ENCODE data around the gene OR8B8. TPM values are rescaled to one million over a fixed set of nuclear protein-coding genes. Genes with fewer than 3 reads are reported as not detected.
"Not testable (repeated sequence)": the region's sequence is repeated elsewhere in the genome, so short reads cannot be mapped to it uniquely, and the experiment has no call there.

The OR8B8 gene
- total RNA-seq, 3 donors from 2014 or later, result not detected

DNA sequence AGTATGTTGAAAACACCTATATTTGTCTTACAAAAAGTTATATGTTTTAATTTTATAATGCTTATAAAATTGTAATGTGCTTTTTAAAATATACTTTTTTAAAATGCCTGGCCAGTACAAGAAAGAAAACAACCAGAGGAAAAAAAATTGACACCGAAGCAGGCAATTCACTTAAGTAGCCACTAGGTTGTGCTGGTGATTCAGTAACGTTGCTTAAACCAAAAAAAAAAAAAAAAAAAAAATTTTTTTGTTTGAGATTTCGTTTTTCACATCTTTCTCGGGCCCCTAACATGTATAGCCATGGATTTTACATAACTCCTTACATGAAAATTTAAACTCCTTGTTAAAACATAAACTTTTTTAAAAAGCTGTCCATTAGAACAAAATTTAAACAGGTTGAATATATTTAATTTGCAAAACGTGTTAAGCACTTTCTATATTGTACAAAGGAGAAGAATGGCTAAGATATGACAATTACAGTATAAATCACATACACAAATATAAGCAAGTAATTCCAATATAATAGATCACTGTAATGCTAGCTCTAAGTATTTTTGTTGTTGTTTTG is 30.1 kb downstream of the OR8B8 start:
- H3K4me1 ChIP-seq (ENCODE audit: low read depth), result no peaks in the 10 kb centered on the region
- TF ChIP-seq, protein P1, sequence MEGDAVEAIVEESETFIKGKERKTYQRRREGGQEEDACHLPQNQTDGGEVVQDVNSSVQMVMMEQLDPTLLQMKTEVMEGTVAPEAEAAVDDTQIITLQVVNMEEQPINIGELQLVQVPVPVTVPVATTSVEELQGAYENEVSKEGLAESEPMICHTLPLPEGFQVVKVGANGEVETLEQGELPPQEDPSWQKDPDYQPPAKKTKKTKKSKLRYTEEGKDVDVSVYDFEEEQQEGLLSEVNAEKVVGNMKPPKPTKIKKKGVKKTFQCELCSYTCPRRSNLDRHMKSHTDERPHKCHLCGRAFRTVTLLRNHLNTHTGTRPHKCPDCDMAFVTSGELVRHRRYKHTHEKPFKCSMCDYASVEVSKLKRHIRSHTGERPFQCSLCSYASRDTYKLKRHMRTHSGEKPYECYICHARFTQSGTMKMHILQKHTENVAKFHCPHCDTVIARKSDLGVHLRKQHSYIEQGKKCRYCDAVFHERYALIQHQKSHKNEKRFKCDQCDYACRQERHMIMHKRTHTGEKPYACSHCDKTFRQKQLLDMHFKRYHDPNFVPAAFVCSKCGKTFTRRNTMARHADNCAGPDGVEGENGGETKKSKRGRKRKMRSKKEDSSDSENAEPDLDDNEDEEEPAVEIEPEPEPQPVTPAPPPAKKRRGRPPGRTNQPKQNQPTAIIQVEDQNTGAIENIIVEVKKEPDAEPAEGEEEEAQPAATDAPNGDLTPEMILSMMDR (IDR thresholded peaks at IDR 0.05), result peak; percentile 43
- no peak for ATAC-seq

DNA sequence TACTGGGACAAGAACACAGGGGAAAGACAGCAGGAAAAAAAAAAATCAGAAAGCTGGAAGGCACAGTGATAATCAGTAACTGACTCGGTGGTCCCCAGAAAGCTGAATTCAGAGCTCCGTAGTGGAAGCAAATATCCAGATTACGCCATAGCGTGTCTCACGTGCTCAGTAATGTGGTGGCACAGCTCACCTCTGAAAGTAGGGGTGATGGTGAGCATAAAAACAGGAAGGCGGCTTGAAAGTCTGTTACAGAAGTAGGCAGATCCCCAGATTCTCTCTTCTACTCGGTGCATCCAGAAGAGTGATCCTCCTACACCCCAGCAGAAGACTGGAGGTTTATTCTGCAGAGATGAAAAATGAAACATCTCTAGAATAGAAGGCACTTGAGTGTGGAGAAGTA is 35.6 kb downstream of the OR8B8 start:
- DNase-seq (no peak), ATAC-seq (no peak)
- Histone ChIP-seq H3K9me3 (no peaks in the 10 kb centered on the region), H3K4me1 (ENCODE audit: low read depth) (no peaks in the 10 kb centered on the region), H3K4me3 (no peak overlapping the region), H3K36me3 (ENCODE audit: low read depth) (no peaks in the 10 kb centered on the region)
- intact Hi-C loops (cut with DNase I, micrococcal nuclease), result no loop called here
- TF ChIP-seq, protein P1 (IDR thresholded peaks at IDR 0.05), result no peak

More for the DNA sequence above, 30.1 kb downstream of the OR8B8 start:
- DNase-seq, result peak in 1 of 3 donors; percentile 2
- intact Hi-C loops (cut with DNase I, micrococcal nuclease), result loop anchor here in 1 of 2 donors (2.0 kb wide), 1 partner anchor 169 kb away; no protein-coding TSS in a partner anchor
- Histone ChIP-seq H3K9me3 (no peaks in the 10 kb centered on the region), H3K36me3 (ENCODE audit: low read depth) (no peaks in the 10 kb centered on the region), H3K4me3 (no peak overlapping the region)

DNA sequence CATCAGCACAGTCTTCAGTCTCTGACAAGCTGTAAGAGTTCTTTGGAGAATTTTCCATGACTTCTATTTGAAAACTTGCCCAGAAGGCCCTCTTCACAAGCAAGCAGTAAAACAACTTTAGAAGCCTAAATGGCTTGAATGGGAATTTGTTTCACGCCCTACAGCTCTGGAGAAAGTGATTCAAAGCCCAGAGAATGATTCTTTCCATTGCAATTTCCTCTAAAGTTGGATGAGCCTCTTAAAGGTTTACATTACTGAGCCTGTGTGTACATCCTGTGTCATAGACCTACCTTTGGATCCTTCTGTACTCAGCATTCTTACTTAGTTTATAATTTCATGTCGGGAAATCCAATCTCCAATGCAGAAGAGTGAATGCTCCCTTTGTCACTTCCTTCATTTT is 39.9 kb downstream of the OR8B8 start:
- Histone ChIP-seq H3K4me1 (ENCODE audit: low read depth) (no peaks in the 10 kb centered on the region), H3K9me3 (no peaks in the 10 kb centered on the region), H3K36me3 (ENCODE audit: low read depth) (no peaks in the 10 kb centered on the region), H3K4me3 (no peak overlapping the region)
- intact Hi-C loops (cut with DNase I, micrococcal nuclease), result no loop called here
- no peak for DNase-seq
- no peak for ATAC-seq
- TF ChIP-seq, protein P1 (IDR thresholded peaks at IDR 0.05), result no peak

DNA sequence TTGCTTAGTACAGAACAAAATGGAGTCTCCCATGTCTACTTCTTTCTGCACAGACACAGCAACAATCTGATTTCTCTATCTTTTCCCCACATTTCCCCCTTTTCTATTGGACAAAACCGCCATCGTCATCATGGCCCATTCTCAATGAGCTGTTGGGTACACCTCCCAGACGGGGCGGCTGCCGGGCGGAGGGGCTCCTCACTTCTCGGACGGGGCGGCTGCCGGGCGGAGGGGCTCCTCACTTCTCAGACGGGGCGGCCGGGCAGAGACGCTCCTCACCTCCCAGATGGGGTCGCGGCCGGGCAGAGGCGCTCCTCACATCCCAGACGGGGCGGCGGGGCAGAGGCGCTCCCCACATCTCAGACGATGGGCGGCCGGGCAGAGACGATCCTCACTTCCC is 42.3 kb downstream of the OR8B8 start:
- H3K36me3 ChIP-seq (ENCODE audit: low read depth); intact Hi-C loops (cut with DNase I, micrococcal nuclease); DNase-seq; H3K9me3 ChIP-seq; ATAC-seq; H3K4me1 ChIP-seq (ENCODE audit: low read depth); H3K4me3 ChIP-seq: not testable (repeated sequence)

DNA sequence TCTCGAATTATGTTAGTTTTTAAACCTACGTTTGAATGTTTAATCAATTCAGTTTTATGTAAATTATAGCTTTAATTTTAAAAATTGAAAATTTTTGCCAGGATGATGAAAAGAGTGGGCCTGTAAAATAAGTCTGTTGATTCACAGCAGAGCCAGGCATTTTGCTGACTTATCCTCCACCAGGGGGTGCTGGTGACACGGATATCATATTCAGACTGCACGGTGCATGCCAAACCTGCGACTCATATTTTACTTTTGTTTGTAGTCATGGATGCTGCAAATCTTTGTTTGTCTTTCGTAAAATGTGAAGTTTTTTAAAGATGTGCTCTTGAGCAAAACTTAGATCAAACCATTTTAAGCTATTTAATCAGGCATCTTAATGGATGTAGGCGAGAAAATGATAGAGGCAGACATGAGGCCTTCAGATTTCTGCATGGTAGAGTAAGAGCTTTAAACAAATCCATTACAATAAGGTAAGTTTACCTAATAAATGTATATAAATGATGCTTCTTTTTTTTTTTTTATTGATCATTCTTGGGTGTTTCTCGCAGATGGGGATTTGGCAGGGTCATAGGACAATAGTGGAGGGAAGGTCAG is 43.1 kb downstream of the OR8B8 start:
- H3K4me1 ChIP-seq (ENCODE audit: low read depth), result no peaks in the 10 kb centered on the region
- no peak overlapping the region for H3K4me3 ChIP-seq
- peak in 2 of 3 donors; percentile 35 to 81 for DNase-seq
- intact Hi-C loops (cut with DNase I, micrococcal nuclease), result no loop called here
- ATAC-seq, result peak; percentile 68
- no peaks in the 10 kb centered on the region for H3K36me3 ChIP-seq (ENCODE audit: low read depth)
- TF ChIP-seq, protein P1 (IDR thresholded peaks at IDR 0.05), result peak; percentile 35
- no peaks in the 10 kb centered on the region for H3K9me3 ChIP-seq

DNA sequence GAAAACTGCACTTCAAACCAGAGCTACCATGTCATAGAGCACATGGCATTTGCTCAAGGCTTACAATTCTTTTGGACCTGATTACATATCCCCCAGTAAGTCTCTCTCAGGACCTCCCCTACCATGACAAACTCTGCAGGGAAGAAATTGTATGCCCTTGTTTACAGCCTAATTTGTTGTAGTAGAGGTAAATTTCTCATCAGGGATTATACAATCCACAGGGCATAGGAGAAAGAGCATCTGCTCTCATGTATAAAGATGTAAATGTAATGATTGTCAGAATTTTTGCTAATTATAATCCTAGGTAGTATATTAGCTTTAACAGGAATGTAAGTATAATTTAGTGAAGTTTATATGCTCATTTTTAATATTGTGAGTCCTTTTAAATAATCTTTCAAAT is 46.6 kb downstream of the OR8B8 start, which contains the start of gene OR8B3:
TSS of gene OR8B3 (minus strand) at position 101 of the 400 bp plus-strand sequence. CDS start 1,673 bp downstream, outside the sequence.
- no peak for ATAC-seq
- H3K4me3 ChIP-seq, result no peak within 1 kb of the TSS
- H3K9me3 ChIP-seq, result no peaks in the 10 kb centered on the region
- H3K36me3 ChIP-seq (ENCODE audit: low read depth), result no peaks in the 10 kb centered on the region
- TF ChIP-seq, protein P1 (IDR thresholded peaks at IDR 0.05), result no peak
- intact Hi-C loops (cut with DNase I, micrococcal nuclease), result no loop called here
- H3K4me1 ChIP-seq (ENCODE audit: low read depth), result no peaks in the 10 kb centered on the region
- DNase-seq, result no peak

DNA sequence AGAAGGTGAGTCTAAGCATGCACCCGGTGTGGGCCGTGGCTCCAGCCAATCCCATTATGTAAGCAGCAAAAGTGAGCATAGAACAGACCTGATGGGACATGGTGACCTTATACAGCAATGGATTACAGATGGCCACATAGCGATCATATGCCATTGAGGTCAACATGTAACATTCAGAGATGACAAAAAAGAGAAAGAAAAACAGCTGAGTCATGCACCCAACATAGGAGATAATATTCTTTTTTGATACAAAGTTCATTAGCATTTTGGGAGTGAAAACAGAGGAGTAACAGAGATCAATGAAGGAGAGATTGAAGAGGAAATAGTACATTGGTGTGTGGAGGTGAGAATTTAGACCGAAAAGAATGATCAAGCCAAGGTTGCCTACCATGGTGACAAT is 48.6 kb downstream of the OR8B8 start:
- H3K36me3 ChIP-seq (ENCODE audit: low read depth); H3K4me3 ChIP-seq; ATAC-seq; H3K4me1 ChIP-seq (ENCODE audit: low read depth); H3K9me3 ChIP-seq; intact Hi-C loops (cut with DNase I, micrococcal nuclease); DNase-seq: not testable (repeated sequence)
